ENCODE measurements around the gene CEP85L. TPM values are rescaled to one million over a fixed set of nuclear protein-coding genes. Genes with fewer than 3 reads are reported as not detected.

CEP85L gene
- total and polyA plus RNA-seq, 2 of the 13 experiments (the other 11 are each of a cell fraction or from before 2014, with no cell fraction given) = 0.44 to 1.7 TPM

GRCh38 chr6:118606858-118607257, 44.5 kb downstream of the CEP85L start:
- DNase-seq (ENCODE audit: low spot score) = no peak
- FAIRE-seq = no peak
- ChIA-PET CTCF (ENCODE audit: low intra/inter-chr PET ratio, low total read pairs) (no interaction called here), POLR2A (no interaction called here)
- in situ Hi-C loops (cut with HindIII; ENCODE audit: extremely low pct_ligation_motif_present, low pct_unique_long_range_greater_than_20kb) (no loop called here), intact Hi-C loops (cut with micrococcal nuclease; ENCODE audit: unreplicated experiment) (no loop called here)
- H3K4me1 ChIP-seq (ENCODE audit: insufficient read depth, low read length) = no peaks in the 10 kb centered on the region
- BruUV-seq (replicated peaks) = no TSS peak
- H3K36me3 ChIP-seq (replicated peaks in 1 of 2; ENCODE audit: control insufficient read depth in 1 of 2, insufficient read depth in 2 of 2, low read length in 2 of 2) = no peaks in the 10 kb centered on the region
- ATAC-seq = no peak
- H3K9ac ChIP-seq (ENCODE audit: insufficient read depth, low read depth, low read length) = no peak overlapping the region
- no peaks in the 10 kb centered on the region for H3K79me2 ChIP-seq (ENCODE audit: insufficient read depth, low read length)
- 0 out of 5 replicates have a peak, but pooled peaks cover 0 to 7% of the 10 kb centered on the region in 2 experiments for H3K27me3 ChIP-seq (ENCODE audit: control insufficient read depth in 1 of 2, insufficient read depth in 2 of 2, low read length in 2 of 2)
- TF ChIP-seq MTF2 (CRISPR knock-in tag; IDR thresholded peaks at IDR 0.05; ENCODE audit: borderline replicate concordance) (no peak), ZFP36 (IDR thresholded peaks at IDR 0.05; ENCODE audit: borderline replicate concordance, low read depth, low read length, partially characterized antibody) (no peak), PCBP1 (IDR thresholded peaks at IDR 0.05; ENCODE audit: borderline replicate concordance, low read depth, low read length) (no peak), ZMYM2 (CRISPR knock-in tag; IDR thresholded peaks at IDR 0.05) (no peak), ZNF674 (CRISPR knock-in tag; IDR thresholded peaks at IDR 0.05; ENCODE audit: low read depth) (no peak), RFXAP (CRISPR knock-in tag; IDR thresholded peaks at IDR 0.05; ENCODE audit: borderline replicate concordance) (no peak), NFE2L1 (CRISPR knock-in tag; IDR thresholded peaks at IDR 0.05; ENCODE audit: borderline replicate concordance) (no peak), ARID5B (CRISPR knock-in tag; IDR thresholded peaks at IDR 0.05) (no peak)
- no peak overlapping the region for H3K27ac ChIP-seq (ENCODE audit: extremely low read length, insufficient read depth, low read length)
- no peaks in the 10 kb centered on the region for H4K20me1 ChIP-seq (ENCODE audit: insufficient read depth, low read length)
- H2AFZ ChIP-seq (ENCODE audit: low read length) = no peak overlapping the region
- no peak overlapping the region for H3K4me2 ChIP-seq (ENCODE audit: low read depth, low read length)
- 33% methylated on average over 5 of the region's 5 CpGs for WGBS (ENCODE audit: low lambda C conversion rate)
- 0 out of 2 replicates have a peak, but pooled peaks cover 4% of the 10 kb centered on the region for H3K9me3 ChIP-seq (ENCODE audit: low read length)
- no peak overlapping the region for H3K4me3 ChIP-seq (replicated peaks in 1 of 3; ENCODE audit: insufficient read depth in 1 of 3, low read depth in 2 of 3, low read length in 3 of 3)

Data from HepG2 (cell line).